ENCODE results near the gene DUS4L.

GRCh38 chr7:107530751-107531150 lies 33.0 kb upstream of the DUS4L start:
- TF ChIP-seq EZH2 (optimal IDR thresholded peaks at IDR 0.05; ENCODE audit: low read depth, low read length): no peak
- no peak for TF ChIP-seq CTCF (IDR thresholded peaks at IDR 0.05; ENCODE audit: low read length)
- no peak for TF ChIP-seq EZH2phosphoT487 (IDR thresholded peaks at IDR 0.05; ENCODE audit: low read length)

Measured in MM.1S (cell line).